ENCODE results near the gene SDF4. TPM values are rescaled to one million over a fixed set of nuclear protein-coding genes. Genes with fewer than 3 reads are reported as not detected.

Gene SDF4
- total and polyA plus RNA-seq, 2 experiments from 2014 or later: 214 to 261 TPM

DNA sequence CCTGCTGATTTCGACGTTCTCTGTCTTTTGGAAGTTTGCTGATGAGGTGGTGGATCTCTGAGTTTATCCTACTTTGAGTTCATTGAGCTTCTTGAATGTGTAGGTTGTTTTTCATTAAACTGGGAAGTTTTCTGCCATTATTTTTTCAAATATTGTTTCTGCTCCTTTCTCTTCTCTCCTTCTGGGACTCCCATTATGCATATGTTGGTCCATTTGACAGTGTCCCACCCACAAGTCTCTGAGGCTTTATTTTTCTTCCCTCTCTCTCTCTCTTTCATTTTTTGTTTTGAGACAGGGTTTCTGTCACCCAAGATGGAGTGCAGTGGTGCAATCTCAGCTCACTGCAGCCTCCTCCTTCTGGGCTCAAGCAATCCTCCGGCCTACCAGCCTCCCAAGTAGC, 37.1 kb downstream of the SDF4 start:
- 84 to 93% methylated on average over 3 of the region's 3 CpGs for WGBS, 2 experiments (ENCODE audit: low coverage in 1 of 2, low lambda C conversion rate in 2 of 2, missing lambda C conversion rate in 2 of 2)

GRCh38 chr1:1191734-1192133, 40.1 kb downstream of the SDF4 start:
- Histone ChIP-seq H3K36me3 (ENCODE audit: low read depth) (no peaks in the 10 kb centered on the region), H3K4me1 (ENCODE audit: insufficient read depth) (no peaks in the 10 kb centered on the region), H3K4me2 (ENCODE audit: unreplicated experiment) (no peak overlapping the region), H3K9ac (no peak overlapping the region), H4K20me1 (ENCODE audit: insufficient read depth) (no peaks in the 10 kb centered on the region), H3K4me3 (no peak overlapping the region), H3K27ac (no peak overlapping the region), H2AFZ (no peak overlapping the region), H3K9me2 (ENCODE audit: insufficient read depth) (no peaks in the 10 kb centered on the region), H3K9me3 (ENCODE audit: low read depth) (peaks cover 5% of the 10 kb centered on the region), H3K27me3 (replicated peaks; ENCODE audit: insufficient read depth) (peaks cover 15% of the 10 kb centered on the region), H3F3A (ENCODE audit: insufficient read depth) (no peaks in the 10 kb centered on the region), H3K79me2 (ENCODE audit: insufficient read depth) (no peaks in the 10 kb centered on the region)
- in situ Hi-C loops (cut with MboI): no loop called here
- DNase-seq: no peak
- TF ChIP-seq EZH2 (IDR thresholded peaks at IDR 0.05; ENCODE audit: insufficient read depth, poor library complexity, severe bottlenecking) (no peak), EZH2phosphoT487 (IDR thresholded peaks at IDR 0.05; ENCODE audit: insufficient read depth, low read depth) (no peak)
- 83 to 90% methylated on average over 11 of the region's 11 CpGs for WGBS, 2 experiments (ENCODE audit: low coverage in 1 of 2, low lambda C conversion rate in 2 of 2, missing lambda C conversion rate in 2 of 2)

More for the DNA sequence above, 37.1 kb downstream of the SDF4 start:
- Histone ChIP-seq H3K9me2 (ENCODE audit: insufficient read depth) (no peaks in the 10 kb centered on the region), H3K27ac (no peak overlapping the region), H3K4me2 (ENCODE audit: unreplicated experiment) (no peak overlapping the region), H3K27me3 (replicated peaks; ENCODE audit: insufficient read depth) (peaks cover 11% of the 10 kb centered on the region), H3K4me3 (no peak overlapping the region), H3K4me1 (ENCODE audit: insufficient read depth) (no peaks in the 10 kb centered on the region), H2AFZ (no peak overlapping the region), H4K20me1 (ENCODE audit: insufficient read depth) (no peaks in the 10 kb centered on the region), H3K9me3 (ENCODE audit: low read depth) (peaks cover 5% of the 10 kb centered on the region), H3K36me3 (ENCODE audit: low read depth) (no peaks in the 10 kb centered on the region), H3K9ac (no peak overlapping the region), H3K79me2 (ENCODE audit: insufficient read depth) (no peaks in the 10 kb centered on the region), H3F3A (ENCODE audit: insufficient read depth) (no peaks in the 10 kb centered on the region)
- no peak for DNase-seq
- in situ Hi-C loops (cut with MboI): no loop called here
- TF ChIP-seq EZH2 (IDR thresholded peaks at IDR 0.05; ENCODE audit: insufficient read depth, poor library complexity, severe bottlenecking): no peak
- TF ChIP-seq EZH2phosphoT487 (IDR thresholded peaks at IDR 0.05; ENCODE audit: insufficient read depth, low read depth): no peak

- in situ Hi-C loops (cut with MboI): no loop called here
- DNase-seq: no peak
- no peak overlapping the region for H3K4me2 ChIP-seq (ENCODE audit: unreplicated experiment)
- 59 to 62% methylated on average over 5 of the region's 5 CpGs for WGBS, 2 experiments (ENCODE audit: low coverage in 1 of 2, low lambda C conversion rate in 2 of 2, missing lambda C conversion rate in 2 of 2)
- H3K4me1 ChIP-seq (ENCODE audit: insufficient read depth): no peaks in the 10 kb centered on the region
- H3K9me2 ChIP-seq (ENCODE audit: insufficient read depth): no peaks in the 10 kb centered on the region
- no peak overlapping the region for H3K27ac ChIP-seq
- H3K27me3 ChIP-seq (replicated peaks; ENCODE audit: insufficient read depth): peaks cover 15% of the 10 kb centered on the region
- H2AFZ ChIP-seq: no peak overlapping the region
- H4K20me1 ChIP-seq (ENCODE audit: insufficient read depth): no peaks in the 10 kb centered on the region
- TF ChIP-seq EZH2 (IDR thresholded peaks at IDR 0.05; ENCODE audit: insufficient read depth, poor library complexity, severe bottlenecking): no peak
- TF ChIP-seq EZH2phosphoT487 (IDR thresholded peaks at IDR 0.05; ENCODE audit: insufficient read depth, low read depth): no peak
- no peak overlapping the region for H3K4me3 ChIP-seq
- H3F3A ChIP-seq (ENCODE audit: insufficient read depth): no peaks in the 10 kb centered on the region
- no peaks in the 10 kb centered on the region for H3K36me3 ChIP-seq (ENCODE audit: low read depth)
- no peaks in the 10 kb centered on the region for H3K79me2 ChIP-seq (ENCODE audit: insufficient read depth)
- H3K9ac ChIP-seq: no peak overlapping the region
- H3K9me3 ChIP-seq (ENCODE audit: low read depth): no peaks in the 10 kb centered on the region
Measured at GRCh38 chr1:1189111-1189510, 42.7 kb downstream of the SDF4 start.

- H3K4me3 ChIP-seq: no peak overlapping the region
- no peaks in the 10 kb centered on the region for H3K79me2 ChIP-seq (ENCODE audit: insufficient read depth)
- no peak for DNase-seq
- no peaks in the 10 kb centered on the region for H3F3A ChIP-seq (ENCODE audit: insufficient read depth)
- H3K9me2 ChIP-seq (ENCODE audit: insufficient read depth): no peaks in the 10 kb centered on the region
- H3K4me2 ChIP-seq (ENCODE audit: unreplicated experiment): no peak overlapping the region
- no peak overlapping the region for H2AFZ ChIP-seq
- H3K27ac ChIP-seq: no peak overlapping the region
- peaks cover 15% of the 10 kb centered on the region for H3K27me3 ChIP-seq (replicated peaks; ENCODE audit: insufficient read depth)
- no peak overlapping the region for H3K9ac ChIP-seq
- in situ Hi-C loops (cut with MboI): no loop called here
- H3K36me3 ChIP-seq (ENCODE audit: low read depth): no peaks in the 10 kb centered on the region
- no peaks in the 10 kb centered on the region for H3K9me3 ChIP-seq (ENCODE audit: low read depth)
- H4K20me1 ChIP-seq (ENCODE audit: insufficient read depth): no peaks in the 10 kb centered on the region
- H3K4me1 ChIP-seq (ENCODE audit: insufficient read depth): no peaks in the 10 kb centered on the region
- TF ChIP-seq EZH2 (IDR thresholded peaks at IDR 0.05; ENCODE audit: insufficient read depth, poor library complexity, severe bottlenecking): no peak
- no peak for TF ChIP-seq EZH2phosphoT487 (IDR thresholded peaks at IDR 0.05; ENCODE audit: insufficient read depth, low read depth)
Measured at GRCh38 chr1:1187938-1188337, 43.9 kb downstream of the SDF4 start.

GRCh38 chr1:1185101-1185765, 46.6 kb downstream of the SDF4 start:
- no peak overlapping the region for H3K4me2 ChIP-seq (ENCODE audit: unreplicated experiment)
- in situ Hi-C loops (cut with MboI): no loop called here
- H3K4me3 ChIP-seq: no peak overlapping the region
- no peak overlapping the region for H2AFZ ChIP-seq
- no peak overlapping the region for H3K27ac ChIP-seq
- 67 to 69% methylated on average over 29 to 31 of the region's 31 CpGs for WGBS, 2 experiments (ENCODE audit: low coverage in 1 of 2, low lambda C conversion rate in 2 of 2, missing lambda C conversion rate in 2 of 2)
- DNase-seq: no peak
- H3K27me3 ChIP-seq (replicated peaks; ENCODE audit: insufficient read depth): peaks cover 6% of the 10 kb centered on the region
- no peaks in the 10 kb centered on the region for H3K4me1 ChIP-seq (ENCODE audit: insufficient read depth)
- H3K36me3 ChIP-seq (ENCODE audit: low read depth): no peaks in the 10 kb centered on the region
- H3K9me2 ChIP-seq (ENCODE audit: insufficient read depth): no peaks in the 10 kb centered on the region
- TF ChIP-seq EZH2 (IDR thresholded peaks at IDR 0.05; ENCODE audit: insufficient read depth, poor library complexity, severe bottlenecking) (no peak), EZH2phosphoT487 (IDR thresholded peaks at IDR 0.05; ENCODE audit: insufficient read depth, low read depth) (no peak)
- H3K9me3 ChIP-seq (ENCODE audit: low read depth): no peaks in the 10 kb centered on the region
- no peak overlapping the region for H3K9ac ChIP-seq
- no peaks in the 10 kb centered on the region for H4K20me1 ChIP-seq (ENCODE audit: insufficient read depth)
- H3K79me2 ChIP-seq (ENCODE audit: insufficient read depth): no peaks in the 10 kb centered on the region
- no peaks in the 10 kb centered on the region for H3F3A ChIP-seq (ENCODE audit: insufficient read depth)

Data from GM23248 (cell line).